ENCODE results near the gene RSAD1.

The RSAD1 gene

DNA sequence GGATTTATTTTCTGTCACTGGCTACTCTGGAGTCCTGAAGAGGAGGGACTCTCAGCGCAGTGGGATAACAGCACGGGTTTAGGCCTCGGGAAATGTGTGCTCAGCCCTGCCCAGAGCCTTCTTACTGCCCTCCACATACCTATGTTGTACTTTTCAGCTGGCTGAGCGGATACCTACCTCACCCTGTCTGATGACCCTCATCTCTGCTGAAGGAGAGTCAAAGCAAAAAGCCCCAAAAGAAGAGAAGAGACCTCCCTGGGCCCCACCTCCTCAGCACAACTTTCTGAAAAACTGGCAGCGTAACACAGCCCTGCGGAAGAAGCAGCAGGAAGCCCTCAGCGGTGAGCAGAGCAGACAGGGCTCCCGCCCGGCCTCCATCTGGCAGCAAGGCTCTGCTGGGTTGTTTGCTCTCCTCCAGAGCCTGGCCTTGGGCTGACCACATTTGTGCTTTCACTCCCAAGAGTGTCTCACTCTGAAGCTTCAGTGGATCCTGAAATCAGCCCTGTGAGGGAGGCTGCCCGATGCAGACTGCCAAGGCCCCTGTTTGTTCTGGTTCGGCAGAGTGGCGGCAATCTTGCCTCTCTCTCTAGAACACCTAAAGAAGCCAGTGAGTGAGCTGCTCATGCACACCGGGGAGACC, 39.8 kb downstream of the RSAD1 start:
- DNase-seq (ENCODE audit: low read depth in 2 of 2) = no peak

DNA sequence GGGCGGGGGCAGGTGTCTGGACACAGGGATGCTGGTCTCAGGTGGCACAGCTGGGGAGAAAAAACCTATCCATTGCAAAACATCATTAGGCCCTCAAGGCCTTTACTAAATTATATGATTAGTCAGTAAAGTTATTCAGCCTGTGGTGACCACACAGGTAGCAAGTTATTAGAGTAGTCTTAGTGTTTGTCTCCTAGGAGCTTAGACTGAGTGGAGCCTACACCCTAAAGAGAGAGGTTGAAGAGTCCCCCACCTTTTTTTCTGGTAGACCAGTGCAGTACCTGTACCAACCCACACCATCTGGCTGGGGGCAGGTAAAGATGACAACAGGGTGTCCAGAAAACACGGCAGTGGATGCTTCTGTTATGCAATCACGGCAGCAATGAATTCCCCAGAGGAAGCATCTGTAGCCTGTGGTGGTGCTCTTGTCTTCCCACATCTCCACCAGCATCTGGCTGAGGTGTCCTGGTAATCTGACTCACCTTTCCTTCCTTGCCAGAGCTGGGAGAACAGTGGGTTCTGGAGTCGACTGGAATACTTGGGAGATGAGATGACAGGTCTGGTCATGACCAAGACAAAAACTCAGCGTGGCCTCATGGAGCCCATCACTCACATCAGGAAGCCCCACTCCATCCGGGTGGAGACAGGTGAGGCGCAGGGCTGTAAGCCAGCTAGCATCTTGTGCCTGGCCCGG, 40.6 kb downstream of the RSAD1 start:
- no peak for DNase-seq (ENCODE audit: low read depth in 2 of 2)

DNA sequence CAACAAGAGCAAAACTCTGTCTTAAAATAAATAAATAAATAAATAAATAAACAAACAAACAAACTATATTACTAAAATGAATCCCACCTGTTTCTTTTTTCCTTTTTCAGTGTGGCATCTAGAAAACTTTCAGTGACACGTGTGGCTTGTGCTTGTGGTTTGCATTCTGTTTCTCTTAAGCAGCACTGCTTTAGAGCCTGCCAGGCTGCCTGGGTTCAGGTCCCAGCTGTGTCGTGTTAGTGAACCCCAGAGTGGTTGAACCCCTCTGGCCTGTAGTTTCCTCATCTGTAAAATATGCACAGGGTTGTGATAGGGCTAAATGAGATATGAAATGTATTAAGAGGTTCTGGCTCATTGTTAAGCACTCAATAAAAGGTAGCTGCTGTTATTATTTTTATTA, 41.8 kb downstream of the RSAD1 start:
- no peak for DNase-seq (ENCODE audit: low read depth in 2 of 2)

DNA sequence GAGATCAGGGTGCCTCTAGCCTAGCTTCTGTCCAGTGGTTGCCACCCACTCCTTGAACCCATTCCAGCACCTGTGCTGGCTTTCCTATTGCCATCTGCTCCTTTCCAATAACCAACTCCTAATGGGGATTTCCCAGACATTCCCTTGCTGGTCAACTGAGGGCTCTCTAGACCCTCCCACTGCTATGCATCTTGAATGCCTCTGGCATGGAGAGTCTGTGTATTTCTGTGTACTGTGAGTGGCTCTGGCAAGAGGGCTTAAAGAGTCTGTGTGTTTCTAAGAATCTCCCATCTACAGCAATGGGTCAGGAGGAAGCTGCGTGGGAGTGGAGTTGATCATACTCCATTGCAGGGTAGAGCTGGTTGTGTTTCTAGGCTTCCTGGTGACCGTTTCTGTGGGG, 42.9 kb downstream of the RSAD1 start:
- DNase-seq (ENCODE audit: low read depth in 2 of 2) = no peak

DNA sequence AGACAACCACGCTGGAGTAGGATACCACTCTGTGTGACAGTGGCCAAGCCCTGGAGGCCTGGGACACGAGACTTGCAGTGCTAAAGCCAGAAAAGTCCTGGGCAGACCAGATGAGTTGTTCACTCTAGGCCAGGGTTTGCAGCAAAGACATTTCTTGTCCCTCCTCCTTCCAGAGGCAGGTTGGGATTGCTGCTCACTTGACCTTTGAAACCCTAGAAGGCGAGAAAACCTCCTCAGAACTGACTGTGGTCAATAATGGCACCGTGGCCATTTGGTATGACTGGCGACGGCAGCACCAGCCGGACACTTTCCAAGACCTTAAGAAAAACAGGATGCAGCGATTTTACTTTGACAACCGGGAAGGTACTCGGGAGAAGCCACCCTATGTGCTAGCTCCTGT, 44.1 kb downstream of the RSAD1 start:
- no peak for DNase-seq (ENCODE audit: low read depth in 2 of 2)

DNA sequence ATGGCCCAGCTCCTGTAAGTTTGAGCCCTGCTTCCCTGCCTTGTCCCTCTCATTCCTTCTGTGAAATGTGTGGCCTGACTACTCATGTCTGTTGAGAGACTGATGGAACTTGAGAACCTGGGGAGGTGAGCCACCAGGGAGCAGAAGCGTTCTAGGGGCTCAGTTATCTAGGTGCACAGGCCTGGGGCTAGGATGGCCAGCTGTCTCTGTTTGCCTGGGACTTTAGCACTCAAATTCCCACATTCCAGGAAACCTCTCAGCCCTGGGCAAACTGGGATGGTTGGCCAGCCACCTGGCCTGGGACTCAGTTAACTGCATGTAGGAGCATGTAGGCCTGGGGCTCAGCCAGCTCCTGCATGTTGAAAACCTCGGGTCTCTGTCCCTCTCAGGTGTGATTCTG, 44.5 kb downstream of the RSAD1 start:
- DNase-seq (ENCODE audit: low read depth in 2 of 2) = no peak

DNA sequence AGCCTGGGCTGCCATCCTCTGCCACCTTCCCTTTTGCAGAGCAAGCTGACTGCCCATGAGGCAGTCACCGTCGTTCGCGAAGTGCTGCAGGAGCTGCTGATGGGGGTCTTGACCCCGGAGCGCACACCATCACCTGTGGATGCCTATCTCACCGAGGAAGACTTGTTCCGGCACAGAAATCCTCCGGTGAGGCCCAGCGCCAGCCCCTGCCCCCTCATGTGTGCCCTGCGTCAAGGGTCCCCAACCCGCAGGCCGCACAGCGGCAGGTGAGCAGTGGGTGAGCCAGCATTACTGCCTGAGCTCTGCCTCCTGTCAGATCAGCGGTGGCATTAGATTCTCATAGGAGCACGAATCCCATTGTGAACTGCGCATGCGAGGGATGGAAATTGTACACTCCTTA, 46.2 kb downstream of the RSAD1 start:
- no peak for DNase-seq (ENCODE audit: low read depth in 2 of 2)

DNA sequence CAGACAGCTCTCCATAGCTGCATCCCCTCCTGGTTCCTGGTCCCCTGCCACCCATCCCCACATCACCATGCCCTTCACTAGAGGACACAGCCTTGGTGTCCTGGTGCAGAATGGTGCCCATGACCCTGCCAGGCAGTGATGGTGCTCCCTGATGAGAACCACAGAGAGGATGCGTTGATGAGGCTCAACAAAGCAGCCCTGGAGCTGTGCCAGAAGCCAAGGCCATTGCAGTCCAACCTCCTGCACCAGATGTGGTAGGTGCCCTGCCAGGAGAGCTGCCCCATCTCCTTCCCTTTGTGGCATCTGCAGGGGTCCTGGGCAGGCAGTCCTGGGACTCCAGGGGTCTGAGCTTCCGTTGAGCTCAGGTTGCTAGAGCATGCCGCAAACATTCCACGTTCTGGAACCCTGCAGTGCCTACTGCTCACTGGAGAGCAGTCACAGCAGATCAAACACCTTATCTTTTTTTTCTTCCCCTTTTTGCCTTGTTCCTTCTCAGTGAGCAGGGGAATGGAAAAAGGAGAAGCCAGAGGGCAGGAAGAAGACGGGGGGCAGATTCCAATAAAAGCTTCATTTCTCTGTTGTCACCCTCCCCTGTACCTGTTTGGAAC, 48.6 kb downstream of the RSAD1 start:
- DNase-seq (ENCODE audit: low read depth in 2 of 2) = no peak

DNA sequence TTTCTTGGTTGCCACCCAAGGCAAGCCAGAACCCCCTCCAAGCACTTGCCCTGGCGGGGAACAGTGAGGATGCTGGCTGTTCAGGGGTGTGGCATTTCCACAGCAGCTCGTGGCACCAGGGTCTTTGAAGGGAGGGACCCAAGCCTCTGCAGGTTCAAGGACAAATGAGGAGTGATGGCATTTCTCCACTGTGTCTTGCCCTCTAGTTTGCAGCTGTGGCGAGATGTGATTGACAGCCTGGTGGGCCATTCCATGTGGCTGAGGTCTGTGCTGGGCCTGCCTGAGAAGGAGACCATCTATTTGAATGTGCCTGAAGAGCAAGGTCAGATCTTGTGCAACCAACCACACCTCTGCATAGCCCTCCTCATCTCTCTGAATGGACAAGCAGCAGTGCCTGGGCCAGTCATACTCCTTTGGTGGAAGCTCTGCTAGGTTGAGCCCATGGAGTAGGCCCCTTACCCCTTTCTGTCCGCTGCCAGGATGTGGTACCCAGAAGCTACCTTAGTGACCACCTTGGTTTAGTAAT, 49.4 kb downstream of the RSAD1 start:
- DNase-seq (ENCODE audit: low read depth in 2 of 2) = no peak

DNA sequence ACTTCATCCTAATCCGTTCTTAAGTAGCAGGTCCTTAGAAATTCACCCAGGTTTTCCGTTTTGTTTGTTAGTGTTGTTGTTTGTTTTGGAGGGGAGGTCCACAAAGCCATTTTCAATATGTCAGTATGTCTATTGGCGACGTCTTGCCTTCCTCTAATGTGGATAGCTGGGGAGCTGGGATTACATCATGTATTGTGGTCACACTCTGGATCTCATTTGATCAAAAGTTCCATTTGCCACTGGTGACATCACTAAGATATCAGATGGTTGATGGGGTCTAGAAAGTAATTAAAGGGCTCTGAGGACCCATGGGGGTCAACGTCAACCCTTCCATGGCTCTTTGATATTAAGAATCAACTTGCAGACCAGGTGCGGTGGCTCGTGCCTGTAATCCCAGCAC, 51.2 kb downstream of the RSAD1 start:
- DNase-seq (ENCODE audit: low read depth in 2 of 2) = no peak

DNA sequence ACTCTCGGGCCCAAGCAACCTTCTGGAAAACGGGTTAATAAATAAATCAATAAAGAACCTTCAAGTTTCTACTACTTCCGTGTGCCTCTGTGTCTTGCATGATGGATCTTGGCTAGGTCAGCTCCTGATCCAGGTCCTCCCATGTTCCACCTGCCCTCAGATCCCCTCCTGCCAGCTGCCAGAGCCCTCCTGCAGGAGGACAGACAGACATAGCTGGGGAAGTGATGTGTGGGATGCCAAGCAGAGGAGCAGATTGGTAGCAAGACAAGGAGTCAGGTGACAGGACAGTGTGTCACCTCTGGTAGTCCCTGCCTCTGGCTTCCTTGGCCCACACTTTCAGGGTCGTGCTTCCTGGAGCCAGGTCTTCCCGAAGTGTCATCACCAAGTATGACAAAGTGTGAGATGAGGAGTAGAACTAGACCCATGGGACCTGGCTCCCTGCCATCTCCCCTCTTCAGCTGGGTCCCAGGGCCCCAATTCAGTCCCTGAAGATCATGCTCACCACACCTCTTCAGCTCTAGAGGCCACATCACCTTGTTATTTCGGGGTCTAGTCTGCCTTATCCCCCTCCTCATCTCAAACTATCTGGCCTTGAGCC, 52.9 kb downstream of the RSAD1 start:
- no peak for DNase-seq (ENCODE audit: low read depth in 2 of 2)

DNA sequence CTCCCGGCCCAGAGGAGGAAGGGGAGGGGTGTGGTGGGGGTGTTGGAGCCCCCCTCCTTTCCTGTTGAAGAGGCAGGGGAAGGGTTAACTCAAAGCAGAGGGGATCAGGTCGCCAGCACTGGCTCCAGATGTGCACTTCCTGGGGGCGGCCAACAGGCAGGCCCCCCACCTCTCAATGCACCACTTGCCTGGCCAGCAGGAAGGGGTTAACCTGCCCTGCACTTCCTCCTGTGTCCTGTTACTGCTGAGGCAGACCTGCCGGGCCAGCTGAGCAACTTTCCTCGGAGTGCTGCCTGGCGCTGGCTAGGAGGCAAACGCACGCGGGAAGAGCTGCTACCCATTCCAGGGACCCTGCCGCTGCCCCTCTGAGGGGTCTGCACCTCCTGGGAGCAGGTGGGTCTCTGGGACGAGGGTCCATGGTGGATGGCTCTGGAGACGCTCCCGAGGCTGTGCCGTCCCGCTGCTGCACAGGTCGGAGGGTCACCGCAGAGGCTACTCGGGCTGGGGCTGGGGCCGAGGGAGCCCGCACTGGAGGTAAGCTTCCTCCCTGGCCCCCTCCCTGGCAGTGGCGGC, 53.9 kb downstream of the RSAD1 start, which contains the start of gene EPN3:
Gene EPN3, plus strand, starts transcription at position 284 of the 573 bp plus-strand sequence. CDS start 3,822 bp downstream, outside the sequence.
- DNase-seq (ENCODE audit: low read depth in 2 of 2) = no peak

DNA sequence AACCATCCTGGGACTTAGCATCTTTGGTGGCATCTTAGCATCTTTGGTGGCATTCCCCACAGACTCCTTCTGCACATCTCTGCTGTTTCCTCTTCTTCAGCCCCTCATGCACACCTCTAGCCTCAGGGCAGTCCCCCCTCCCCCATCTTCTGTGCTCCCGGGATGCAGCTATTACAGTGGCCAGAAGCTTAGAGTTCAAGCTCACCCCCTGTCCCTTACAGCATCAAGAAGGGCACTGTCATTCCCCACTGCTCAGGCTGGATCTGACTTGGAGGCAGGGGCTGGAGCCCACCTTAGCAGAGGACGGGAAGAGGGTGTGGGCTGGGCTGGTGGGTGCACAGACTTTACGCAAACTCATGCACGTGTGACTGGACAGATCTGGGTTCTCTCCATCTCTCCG, 54.5 kb downstream of the RSAD1 start:
- no peak for DNase-seq (ENCODE audit: low read depth in 2 of 2)

DNA sequence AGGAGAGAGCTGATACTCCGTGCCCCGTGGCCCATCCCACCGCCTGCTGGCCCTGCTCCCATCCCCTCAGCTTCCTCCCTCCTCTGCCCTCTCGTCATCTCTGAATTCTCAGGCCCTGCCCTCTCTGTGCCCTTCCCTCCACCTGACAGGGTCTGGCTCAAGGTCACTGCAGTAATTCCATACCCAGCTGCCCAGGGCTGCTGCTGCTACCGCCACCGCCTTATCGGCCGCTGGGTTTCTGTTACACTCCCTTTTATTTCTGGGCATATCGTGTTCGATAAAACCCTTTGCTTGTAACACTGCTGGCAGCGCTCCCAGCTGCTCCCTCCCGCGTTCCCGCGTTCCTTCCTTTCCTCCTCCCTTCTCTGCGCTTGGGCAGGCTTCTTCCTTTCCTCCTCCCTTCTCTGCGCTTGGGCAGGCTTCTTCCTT, 55.1 kb downstream of the RSAD1 start:
- DNase-seq (ENCODE audit: low read depth in 2 of 2) = no peak

DNA sequence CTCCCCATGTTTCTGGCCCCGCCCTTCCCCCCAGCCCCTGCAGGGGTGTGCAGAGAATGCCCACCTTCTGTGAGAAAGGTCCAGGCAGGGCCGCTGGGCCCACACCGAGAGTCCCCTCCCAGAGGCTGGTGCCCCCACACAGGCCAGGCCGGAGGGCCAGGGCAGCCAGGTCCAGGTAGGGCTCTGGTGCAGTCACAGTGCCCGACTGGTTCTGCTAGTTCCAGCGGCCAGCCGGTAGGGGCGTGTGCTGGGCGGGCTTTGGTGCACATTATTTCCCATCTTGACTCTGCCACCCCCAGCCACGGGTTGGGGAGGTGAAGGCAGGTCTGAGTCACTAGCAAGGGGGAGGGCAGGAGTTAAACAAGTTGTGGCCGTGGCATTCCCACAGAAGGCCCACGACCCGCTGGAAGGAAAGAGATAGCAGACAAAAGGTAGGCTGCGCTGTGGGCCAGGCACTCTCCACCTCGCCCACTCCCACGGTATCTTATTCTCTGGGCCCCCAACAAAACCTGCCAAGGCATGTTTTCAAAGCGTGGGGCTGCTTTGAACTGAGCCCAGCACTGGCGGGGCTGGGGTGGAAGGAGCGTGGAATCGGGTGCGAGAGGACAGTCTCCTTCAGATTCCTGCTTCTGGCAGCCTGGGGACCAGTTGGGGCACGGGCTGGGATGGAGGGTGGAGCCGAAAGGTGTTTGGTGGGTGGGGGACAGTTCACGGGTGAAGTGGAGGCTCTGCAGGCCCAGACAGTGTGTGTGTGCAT, 55.7 kb downstream of the RSAD1 start:
- DNase-seq (ENCODE audit: low read depth in 2 of 2) = peak; percentile 13 to 21

DNA sequence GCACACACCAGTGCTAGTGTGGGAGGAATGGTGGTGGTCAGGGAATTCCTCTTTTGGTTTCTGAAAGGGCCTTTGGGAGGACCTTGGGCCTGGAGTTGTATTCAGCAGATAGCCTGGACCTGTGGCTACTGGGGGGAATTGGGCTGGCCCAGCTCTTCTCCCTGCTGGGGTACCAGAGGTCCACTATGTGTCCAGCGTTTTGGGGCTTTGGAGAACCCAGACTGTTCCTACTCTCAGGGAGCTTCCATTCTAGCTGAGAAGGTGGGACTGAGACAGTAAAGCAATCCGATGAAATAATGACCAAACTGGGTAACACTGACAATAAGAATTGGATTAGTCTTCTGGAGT, 56.3 kb downstream of the RSAD1 start:
- DNase-seq (ENCODE audit: low read depth in 2 of 2) = no peak

DNA sequence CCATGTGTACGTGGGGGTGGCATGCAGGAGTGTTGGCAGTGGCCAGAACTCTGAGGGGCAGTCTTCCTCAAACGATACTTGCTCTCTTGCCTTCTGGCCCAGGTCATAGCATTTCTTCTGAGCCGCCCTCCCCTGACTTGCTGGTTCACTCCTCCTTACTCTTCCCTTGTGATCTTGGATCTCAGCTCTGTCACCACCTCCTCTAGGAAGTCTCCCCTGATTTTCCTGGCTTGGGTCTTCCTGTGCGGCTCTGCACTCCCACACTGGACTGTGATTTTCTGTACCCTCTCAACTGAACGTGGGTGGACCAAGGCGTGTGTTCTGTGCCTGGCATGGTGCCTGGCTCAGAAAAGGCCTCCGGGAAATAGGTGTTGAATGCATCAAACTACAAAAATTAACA, 56.7 kb downstream of the RSAD1 start:
- no peak for DNase-seq (ENCODE audit: low read depth in 2 of 2)

Measured in stimulated activated CD8-positive, alpha-beta memory T cell treated with anti-CD3 and anti-CD28 coated beads, Interleukin-15, amount 100 ng/mL, for 48 hours (primary cell).